K562 (cell line): ENCODE data around the gene SHLD1. TPM values are rescaled to one million over a fixed set of nuclear protein-coding genes. Genes with fewer than 3 reads are reported as not detected.

Source experiments
- ATAC-seq: fragments of 200-7000 bp; cut with Tn5 transposase; 3 replicates; pipeline ENCODE4 v1.9.1; 2020; ENCODE audit warnings: moderate library complexity
- BruUV-seq: library from RNA; stranded (reverse); fragments of 400-500 nt; replicated peaks from 2 replicates; lab custom pipeline; 2021; lab: Mats Ljungman, UMichigan
- CTCF ChIA-PET: fragments of 300-600 bp; formaldehyde crosslinking; extraction: SDS; loops from one replicate; lab custom pipeline; 2021; ENCODE audit warnings: low intra/inter-chr PET ratio; lab: Yijun Ruan, JAX
- POLR2A ChIA-PET: fragments of 300-600, 350-650 bp; sonication (Branson Sonifier 250); formaldehyde crosslinking; extraction: SDS; loops from one replicate; lab custom pipeline; 2021; ENCODE audit warnings: antibody characterized with exemption, inconsistent platforms; lab: Yijun Ruan, JAX
- DNase-seq, 4 experiments: peaks; one replicate each; pipeline versions ENCODE4 v3.0.0 to v3.0.0-alpha.2; 2011 to 2018; ENCODE audit warnings: low spot score in 3 of 4, mixed read lengths in 3 of 4; ENCODE audit errors: extremely low read depth in 1 of 4
- FAIRE-seq: peaks from 2 replicates; lab custom pipeline; 2011; peaks lifted over from hg19 to GRCh38; lab: Jason Lieb, UNC
- H2AFZ ChIP-seq: 2 replicates; pipeline ENCODE4 v1.6.0; 2011; ENCODE audit warnings: low read depth, low read length, control low read depth, inconsistent platforms
- H3K27ac ChIP-seq: fragments of 200-600 bp; 3 replicates; pipeline ENCODE4 v1.8.0; 2011; ENCODE audit warnings: low read depth, mild to moderate bottlenecking, control low read depth, inconsistent platforms, low read length, moderate library complexity, mixed read lengths; ENCODE audit errors: extremely low read depth
- H3K27me3 ChIP-seq, 2 experiments: fragments of 300-600 bp in 1 of 2; 2 replicates in 1 of 2; 3 replicates in 1 of 2; pipeline versions ENCODE4 v1.6.0 to v1.8.0; 2011; ENCODE audit warnings: inconsistent platforms in 2 of 2, low read length in 2 of 2, mild to moderate bottlenecking in 1 of 2, mixed read lengths in 1 of 2, moderate library complexity in 1 of 2; ENCODE audit not compliant: control insufficient read depth in 2 of 2, insufficient read depth in 2 of 2
- H3K36me3 ChIP-seq: fragments of 300-600 bp; 3 replicates; pipeline ENCODE4 v1.8.0; 2011; ENCODE audit warnings: mild to moderate bottlenecking, low read length, inconsistent platforms; ENCODE audit not compliant: control insufficient read depth, insufficient read depth
- H3K4me1 ChIP-seq, 2 experiments: fragments of 200-600 bp in 1 of 2; replicated peaks in 1 of 2; 2 replicates in 1 of 2; 3 replicates in 1 of 2; pipeline versions ENCODE4 v1.5.1 to v1.8.0; 2011; ENCODE audit warnings: inconsistent platforms in 2 of 2, low read length in 2 of 2, mild to moderate bottlenecking in 1 of 2, mixed read lengths in 1 of 2, moderate library complexity in 1 of 2; ENCODE audit not compliant: control insufficient read depth in 2 of 2, insufficient read depth in 2 of 2
- H3K4me2 ChIP-seq: 2 replicates; pipeline ENCODE4 v1.6.1; 2011; ENCODE audit warnings: low read length, control low read depth, inconsistent platforms, mixed read lengths; ENCODE audit not compliant: insufficient read depth
- H3K4me3 ChIP-seq: fragments of 200-600 bp; sonication (generic), shearing (Covaris generic); 2 replicates; pipeline ENCODE4 v1.5.1; 2016; ENCODE audit warnings: control low read depth, inconsistent platforms
- H3K79me2 ChIP-seq: fragments of 200-600 bp; 3 replicates; pipeline ENCODE4 v1.8.0; 2011; ENCODE audit warnings: low read length, inconsistent platforms; ENCODE audit not compliant: control insufficient read depth, insufficient read depth
- H3K9ac ChIP-seq, 2 experiments: 2 replicates each; pipeline versions ENCODE4 v1.6.0 to v1.6.1; 2011; ENCODE audit warnings: low read depth in 2 of 2, low read length in 2 of 2, control low read depth in 1 of 2, inconsistent platforms in 1 of 2, mild to moderate bottlenecking in 1 of 2, mixed read lengths in 1 of 2; ENCODE audit not compliant: insufficient read depth in 1 of 2
- H3K9me1 ChIP-seq: one replicate; pipeline ENCODE4 v1.6.0; 2011; ENCODE audit warnings: inconsistent platforms, mild to moderate bottlenecking, low read length, moderate library complexity; ENCODE audit not compliant: control insufficient read depth, insufficient read depth
- H3K9me3 ChIP-seq: replicated peaks from 2 replicates; pipeline ENCODE4 v1.5.1; 2011; ENCODE audit warnings: low read depth, low read length, inconsistent platforms; ENCODE audit not compliant: control insufficient read depth, insufficient read depth
- H4K20me1 ChIP-seq: replicated peaks from 2 replicates; pipeline ENCODE4 v1.6.1; 2011; ENCODE audit warnings: low read length, inconsistent platforms, mixed read lengths; ENCODE audit not compliant: control insufficient read depth, insufficient read depth
- ATF1 ChIP-seq, 2 experiments: fragments of 450-650 bp in 1 of 2; IDR thresholded peaks; 2 replicates each; pipeline ENCODE4 v1.6.1; 2016; ENCODE audit warnings: missing compliant biosample characterization in 1 of 2, missing genetic modification characterization in 1 of 2
- CEBPG ChIP-seq, 3 experiments: fragments of 200-800 bp in 1 of 3; sonication (Bioruptor generic) in 1 of 3; sonication (generic) in 1 of 3; formaldehyde crosslinking in 1 of 3; IDR thresholded peaks in 2 of 3; conservative IDR thresholded peaks in 1 of 3; 2 replicates each; pipeline versions ENCODE4 v1.6.1 to v1.8.0; 2016 to 2022; ENCODE audit warnings: missing compliant biosample characterization in 2 of 3, missing genetic modification characterization in 2 of 3, mild to moderate bottlenecking in 1 of 3, missing genetic modification reagents in 1 of 3
- CLOCK ChIP-seq: fragments of 250-450 bp; sonication (Bioruptor Pico); IDR thresholded peaks from 2 replicates; pipeline ENCODE4 v1.4.0; 2020; ENCODE audit warnings: mild to moderate bottlenecking, moderate library complexity, borderline replicate concordance
- ELF2 ChIP-seq: fragments of 250-450 bp; sonication (Bioruptor Pico); IDR thresholded peaks from 2 replicates; pipeline ENCODE4 v1.5.0; 2021; ENCODE audit warnings: mild to moderate bottlenecking
- ETV5 ChIP-seq: sonication (generic); formaldehyde crosslinking; IDR thresholded peaks from 2 replicates; pipeline ENCODE4 v1.4.0; 2020; ENCODE audit warnings: low read depth, mild to moderate bottlenecking, missing genetic modification reagents
- FOXK2 ChIP-seq, 2 experiments: fragments of 450-650 bp; IDR thresholded peaks in 1 of 2; conservative IDR thresholded peaks in 1 of 2; 2 replicates each; pipeline ENCODE4 v1.6.1; 2016; ENCODE audit warnings: low read depth in 2 of 2, mild to moderate bottlenecking in 1 of 2
- HMGN3 ChIP-seq: IDR thresholded peaks from 2 replicates; pipeline ENCODE4 v1.6.1; 2011; ENCODE audit warnings: borderline replicate concordance, low read depth, mild to moderate bottlenecking, mixed read lengths, low read length; ENCODE audit not compliant: insufficient read length; ENCODE audit errors: extremely low read depth
- KAT8 ChIP-seq: fragments of 450-650 bp; IDR thresholded peaks from 2 replicates; pipeline ENCODE4 v1.6.1; 2016; ENCODE audit warnings: low read depth, mild to moderate bottlenecking
- KDM1A ChIP-seq, 2 experiments: fragments of 450-650 bp; IDR thresholded peaks; 2 replicates each; pipeline ENCODE4 v1.6.1; 2016; ENCODE audit warnings: mild to moderate bottlenecking in 2 of 2
- POLR2B ChIP-seq: fragments of 450-650 bp; IDR thresholded peaks from 2 replicates; pipeline ENCODE4 v1.6.1; 2018; ENCODE audit warnings: low read depth; ENCODE audit not compliant: partially characterized antibody
- SMAD2 ChIP-seq: fragments of 150-350 bp; IDR thresholded peaks from 2 replicates; pipeline ENCODE4 v1.6.1; 2014; ENCODE audit warnings: low read depth, mild to moderate bottlenecking, low read length
- ZNF224 ChIP-seq: sonication (generic); formaldehyde crosslinking; IDR thresholded peaks from 2 replicates; pipeline ENCODE4 v1.8.0; 2022; ENCODE audit warnings: mild to moderate bottlenecking, missing genetic modification reagents
- ZNF282 ChIP-seq: sonication (generic); formaldehyde crosslinking; IDR thresholded peaks from 2 replicates; pipeline ENCODE4 v1.8.1; 2023; ENCODE audit warnings: missing genetic modification reagents
- ZNF655 ChIP-seq: fragments of 250-450 bp; sonication (Bioruptor Pico); IDR thresholded peaks from 2 replicates; pipeline ENCODE4 v1.5.0; 2021
- ZNF764 ChIP-seq: fragments of 250-450 bp; sonication (Bioruptor Pico); IDR thresholded peaks from 2 replicates; pipeline ENCODE4 v1.4.0; 2020; ENCODE audit warnings: low read depth, mild to moderate bottlenecking, moderate library complexity
- ZNF780A ChIP-seq: fragments of 250-450 bp; sonication (Bioruptor Pico); IDR thresholded peaks from 2 replicates; pipeline ENCODE4 v1.5.0; 2021; ENCODE audit warnings: mild to moderate bottlenecking
- WGBS: fragments of 100-300 bp; shearing (Covaris generic); methylation state at CpG from one replicate; pipeline ENCODE4 v1.1.6; 2016; ENCODE audit warnings: low coverage, mixed read lengths; ENCODE audit not compliant: insufficient coverage; ENCODE audit errors: missing lambda C conversion rate; 5-methylcytosine and 5-hydroxymethylcytosine counted together
- in situ Hi-C: fragments of 300-500 bp; cut with MboI; formaldehyde crosslinking; loops from 4 replicates; pipeline ENCODE4 v1.15.0; 2018; ENCODE audit warnings: inconsistent platforms, mixed read lengths
- intact Hi-C: fragments of 100-400 bp; cut with micrococcal nuclease; formaldehyde crosslinking; loops from 2 replicates; pipeline ENCODE4 v1.14.2; 2022
- polyA plus RNA-seq, 8 experiments: library from polyadenylated mRNA; depleted of rRNA in 4 of 8; stranded (reverse) in 5 of 8; unstranded in 3 of 8; fragments of >200 nt; fragmentation: Nextera tagmentation in 2 of 8; fragmentation: Illumina TruSeq in 1 of 8; extraction: Ambion mirVana in 2 of 8; extraction: Trizol in 1 of 8; gene quantifications; 2 replicates each; pipeline versions ENCODE4 v1.2.1 to v1.2.3, GENCODE V29; 2011 to 2014; ENCODE audit warnings: inconsistent platforms in 1 of 8, missing spikeins in 1 of 8
- total RNA-seq, 7 experiments: library from RNA; depleted of rRNA in 6 of 7; stranded (reverse); fragments of >200 nt in 6 of 7; fragmentation: Illumina TruSeq in 2 of 7; extraction: Trizol in 2 of 7; gene quantifications; 2 replicates each; pipeline versions ENCODE4 v1.2.1 to v1.2.3, GENCODE V29; 2011 to 2021; ENCODE audit warnings: low replicate concordance in 1 of 7

Gene SHLD1
- total and polyA plus RNA-seq, 9 of the 15 experiments (the other 6 are each of a cell fraction or from before 2014, with no cell fraction given) = 3.7 to 21.6 (median 8.2) TPM

GRCh38 chr20:5737619-5737953 lies 12.6 kb upstream of the SHLD1 start:
- no peaks in the 10 kb centered on the region for H4K20me1 ChIP-seq
- H3K9me1 ChIP-seq = no peaks in the 10 kb centered on the region
- intact Hi-C loops = no loop called here
- BruUV-seq = no TSS peak
- peak overlapping the region; percentile 51; the same call in 1 of the 2 replicates for H3K4me2 ChIP-seq
- H3K27me3 ChIP-seq = no peaks in the 10 kb centered on the region
- no peak overlapping the region for H2AFZ ChIP-seq
- H3K36me3 ChIP-seq = no peaks in the 10 kb centered on the region
- H3K79me2 ChIP-seq = no peaks in the 10 kb centered on the region
- H3K4me1 ChIP-seq = peaks cover 18 to 22% of the 10 kb centered on the region in 2 experiments; a peak in 4 of 5 replicates
- H3K9ac ChIP-seq = no peak overlapping the region
- FAIRE-seq (no peak), DNase-seq (no peak), ATAC-seq (no peak)
- no peaks in the 10 kb centered on the region for H3K9me3 ChIP-seq
- POLR2A ChIA-PET = interaction anchor here (1.1 kb wide), 1 partner anchor 10 kb away, joined by 3 read pairs; no protein-coding TSS in a partner anchor
- H3K27ac ChIP-seq = no peak overlapping the region
- CTCF ChIA-PET = no interaction called here
- no peak overlapping the region for H3K4me3 ChIP-seq
- in situ Hi-C loops = no loop called here
- WGBS = 17% methylated on average over 1 of the region's 3 CpGs
- TF ChIP-seq ATF1 (CRISPR knock-in tag; IDR thresholded peaks at IDR 0.05) (no peak), ATF1 (tag; IDR thresholded peaks at IDR 0.05) (0 out of 2 replicates have a peak, but pooled peaks have one; percentile 8), ZNF655 (no peak), ZNF282 (CRISPR knock-in tag) (no peak), ETV5 (CRISPR knock-in tag) (peak; percentile 6; the same call in 1 of the 2 replicates), ELF2 (CRISPR knock-in tag) (no peak), ZNF224 (no peak), SMAD2 (no peak), ZNF764 (no peak), CLOCK (CRISPR knock-in tag) (no peak), CEBPG (CRISPR knock-in tag; IDR thresholded peaks at IDR 0.05) (no peak), CEBPG (tag; conservative IDR thresholded peaks at IDR 0.05 in 1 of 2, IDR thresholded peaks at IDR 0.05 in 1 of 2) (0 out of 4 replicates have a peak, but pooled peaks of 1 of the 2 experiments have one; percentile 12), ZNF780A (CRISPR knock-in tag) (no peak), KAT8 (no peak), FOXK2 (conservative IDR thresholded peaks at IDR 0.05 in 1 of 2, IDR thresholded peaks at IDR 0.05 in 1 of 2; ENCODE audit: low read depth in 2 of 2) (0 out of 4 replicates have a peak, but pooled peaks of 1 of the 2 experiments have one; percentile 15), HMGN3 (no peak), POLR2B (no peak), KDM1A (IDR thresholded peaks at IDR 0.05) (peak; percentile 0 to 6; a peak in 1 of 4 replicates)
